Thoracic aorta (tissue), 2 donors: ENCODE results near the gene FAM181B. TPM values are rescaled to one million over a fixed set of nuclear protein-coding genes. Genes with fewer than 3 reads are reported as not detected.

Experiments
- ATAC-seq: fragments of 150-250 bp; one replicate; pipeline ENCODE4 v1.8.0; 2017; ENCODE audit warnings: low read depth; ENCODE audit not compliant: insufficient number of reproducible peaks, low FRiP score
- DNase-seq: peaks from one replicate; pipeline ENCODE4 v3.0.0-alpha.2; 2020; ENCODE audit warnings: low spot score
- H3K27ac ChIP-seq, 2 donors: fragments of 200-600 bp; sonication (generic); 1 replicate in 1 of 2; 2 replicates in 1 of 2; pipeline ENCODE4 v1.5.1; 2016; ENCODE audit warnings: mild to moderate bottlenecking in 2 of 2, moderate library complexity in 2 of 2
- H3K27me3 ChIP-seq: fragments of 200-600 bp; sonication (generic); replicated peaks from 2 replicates; pipeline ENCODE4 v1.6.0; 2016; ENCODE audit warnings: mild to moderate bottlenecking; ENCODE audit not compliant: insufficient read depth
- H3K36me3 ChIP-seq: fragments of 200-600 bp; sonication (generic); one replicate; pipeline ENCODE4 v1.5.1; 2016
- H3K4me1 ChIP-seq, 2 donors: fragments of 200-600 bp; sonication (generic); 1 replicate in 1 of 2; 2 replicates in 1 of 2; pipeline versions ENCODE4 v1.5.1 to v1.6.0; 2016; ENCODE audit warnings: low read depth in 2 of 2, mild to moderate bottlenecking in 1 of 2; ENCODE audit not compliant: control insufficient read depth in 1 of 2
- H3K4me3 ChIP-seq: fragments of 200-600 bp; sonication (generic); 2 replicates; pipeline ENCODE4 v1.5.1; 2016; ENCODE audit warnings: mild to moderate bottlenecking
- H3K9me3 ChIP-seq: fragments of 200-600 bp; sonication (generic); 2 replicates; pipeline ENCODE4 v1.5.1; 2016
- CTCF ChIP-seq: fragments of 200-600 bp; sonication (generic); IDR thresholded peaks from one replicate; pipeline ENCODE4 v1.5.1; 2019; ENCODE audit warnings: antibody characterized with exemption
- total RNA-seq, 2 donors: library from RNA; depleted of rRNA; stranded (reverse); fragments of >200 nt; gene quantifications; one replicate each; pipeline versions ENCODE4 v1.1.0 to v1.2.3, GENCODE V29; 2016

The FAM181B gene
- total RNA-seq, 2 donors from 2014 or later = 0.27 to 2.2 TPM

GRCh38 chr11:82732734-82733443 is 775 bp downstream of the FAM181B start:
- Histone ChIP-seq H3K4me1 (peaks cover 0 to 13% of the 10 kb centered on the region in 2 donors), H3K4me3 (peak overlapping the region; percentile 80), H3K9me3 (no peaks in the 10 kb centered on the region), H3K36me3 (no peaks in the 10 kb centered on the region), H3K27me3 (no peaks in the 10 kb centered on the region), H3K27ac (peak overlapping the region in 1 of 2 donors; percentile 47)
- TF ChIP-seq CTCF = no peak
- DNase-seq = no peak
- no peak for ATAC-seq

GRCh38 chr11:82732348-82732733 is 1.3 kb downstream of the FAM181B start:
- no peaks in the 10 kb centered on the region for H3K27me3 ChIP-seq

GRCh38 chr11:82731691-82732277 is 1.9 kb downstream of the FAM181B start:
- ATAC-seq (no peak), DNase-seq (no peak)
- H3K27me3 ChIP-seq = no peaks in the 10 kb centered on the region
- no peak overlapping the region for H3K27ac ChIP-seq
- no peak overlapping the region for H3K4me3 ChIP-seq
- no peak for TF ChIP-seq CTCF
- H3K9me3 ChIP-seq = no peaks in the 10 kb centered on the region
- H3K4me1 ChIP-seq = peaks cover 0 to 13% of the 10 kb centered on the region in 2 donors
- no peaks in the 10 kb centered on the region for H3K36me3 ChIP-seq

More at GRCh38 chr11:82732348-82732733, 1.3 kb downstream of the FAM181B start:
- Histone ChIP-seq H3K4me3 (peak overlapping the region; percentile 80), H3K4me1 (peaks cover 0 to 13% of the 10 kb centered on the region in 2 donors), H3K36me3 (no peaks in the 10 kb centered on the region), H3K9me3 (no peaks in the 10 kb centered on the region), H3K27ac (no peak overlapping the region)
- DNase-seq (no peak), ATAC-seq (no peak)
- no peak for TF ChIP-seq CTCF

GRCh38 chr11:82730754-82731153 is 2.9 kb downstream of the FAM181B start:
- Histone ChIP-seq H3K4me3 (no peak overlapping the region), H3K36me3 (no peaks in the 10 kb centered on the region), H3K9me3 (no peaks in the 10 kb centered on the region), H3K4me1 (peaks cover 0 to 13% of the 10 kb centered on the region in 2 donors), H3K27ac (no peak overlapping the region), H3K27me3 (no peaks in the 10 kb centered on the region)
- DNase-seq (no peak), ATAC-seq (no peak)
- no peak for TF ChIP-seq CTCF

GRCh38 chr11:82730286-82730685 is 3.4 kb downstream of the FAM181B start:
- TF ChIP-seq CTCF = no peak
- Histone ChIP-seq H3K4me1 (peaks cover 0 to 13% of the 10 kb centered on the region in 2 donors), H3K27me3 (no peaks in the 10 kb centered on the region), H3K27ac (no peak overlapping the region), H3K36me3 (no peaks in the 10 kb centered on the region), H3K9me3 (no peaks in the 10 kb centered on the region), H3K4me3 (no peak overlapping the region)
- DNase-seq (no peak), ATAC-seq (no peak)
